VCaP (cell line): Measurements from ENCODE around the gene MYL6B.

Source experiments
- H3K27ac ChIP-seq: fragments of 450-650 bp; 2 replicates; pipeline ENCODE4 v1.5.1; 2017
- CTCF ChIP-seq: fragments of 450-650 bp; conservative IDR thresholded peaks from 2 replicates; pipeline ENCODE4 v1.5.1; 2017; ENCODE audit warnings: mild to moderate bottlenecking, moderate library complexity

MYL6B gene

GRCh38 chr12:56178347-56178746, 26.0 kb downstream of the MYL6B start:
- TF ChIP-seq CTCF: no peak
- no peak overlapping the region for H3K27ac ChIP-seq

- H3K27ac ChIP-seq: peak overlapping the region; percentile 82; the same call in 1 of the 2 replicates
- no peak for TF ChIP-seq CTCF
Measured at GRCh38 chr12:56186957-56187356, 34.6 kb downstream of the MYL6B start.

GRCh38 chr12:56188131-56188777, 35.9 kb downstream of the MYL6B start:
- peak overlapping the region; percentile 82 for H3K27ac ChIP-seq

GRCh38 chr12:56188778-56189098, 36.4 kb downstream of the MYL6B start:
- H3K27ac ChIP-seq: peak overlapping the region; percentile 82
- no peak for TF ChIP-seq CTCF

More at GRCh38 chr12:56188131-56188777, 35.9 kb downstream of the MYL6B start:
- no peak for TF ChIP-seq CTCF

GRCh38 chr12:56189099-56189917, 36.9 kb downstream of the MYL6B start, which contains the start of gene SMARCC2:
TSS of gene SMARCC2 (minus strand) at chr12:56189483. CDS start at chr12:56189461, 22 bp downstream.
- H3K27ac ChIP-seq: peak within 1 kb of the TSS; percentile 82
- peak; percentile 99 for TF ChIP-seq CTCF

GRCh38 chr12:56189918-56190694, 37.7 kb downstream of the MYL6B start:
- TF ChIP-seq CTCF: no peak
- peak overlapping the region; percentile 82; the same call in 1 of the 2 replicates for H3K27ac ChIP-seq

- H3K27ac ChIP-seq: no peak overlapping the region
- no peak for TF ChIP-seq CTCF
Measured at GRCh38 chr12:56190695-56191155, 38.3 kb downstream of the MYL6B start.
